A549 (cell line): ENCODE measurements around the gene GNA12. TPM values are rescaled to one million over a fixed set of nuclear protein-coding genes. Genes with fewer than 3 reads are reported as not detected.

Experiments
- ATAC-seq, 2 experiments: fragments of 200-7000 bp in 1 of 2; fragments of >200 bp in 1 of 2; cut with Nextera tagmentation in 1 of 2; cut with Tn5 transposase in 1 of 2; 3 replicates each; pipeline versions ENCODE4 v1.8.0 to v1.9.1; 2018 to 2020; ENCODE audit warnings: mild to moderate bottlenecking in 1 of 2, moderate library complexity in 1 of 2
- CTCF ChIA-PET: fragments of 300-600 bp; sonication (Branson Sonifier 250); formaldehyde crosslinking; extraction: SDS; loops from one replicate; lab custom pipeline; 2021; ENCODE audit warnings: antibody characterized with exemption, inconsistent platforms; lab: Yijun Ruan, JAX
- POLR2A ChIA-PET: fragments of 350-600 bp; formaldehyde crosslinking; extraction: SDS; loops from one replicate; lab custom pipeline; 2021; ENCODE audit warnings: antibody characterized with exemption, inconsistent platforms; lab: Yijun Ruan, JAX
- DNase-seq, 2 experiments: peaks; one replicate each; pipeline versions ENCODE4 v3.0.0 to v3.0.0-alpha.2; 2011 to 2016; ENCODE audit warnings: low read depth in 1 of 2, low spot score in 1 of 2
- FAIRE-seq: peaks from 2 replicates; lab custom pipeline; 2011; peaks lifted over from hg19 to GRCh38; lab: Jason Lieb, UNC
- H3K27ac ChIP-seq, 2 experiments: fragments of >200 bp; sonication (Bioruptor Twin); formaldehyde crosslinking; 3 replicates each; pipeline ENCODE4 v1.5.1; 2016 to 2017
- H3K4me1 ChIP-seq: fragments of >200 bp; sonication (Bioruptor Twin); formaldehyde crosslinking; 3 replicates; pipeline ENCODE4 v1.6.1; 2016
- H3K4me2 ChIP-seq: fragments of >200 bp; sonication (Bioruptor Twin); formaldehyde crosslinking; 3 replicates; pipeline ENCODE4 v1.6.1; 2016
- H3K4me3 ChIP-seq: fragments of >200 bp; sonication (Bioruptor Twin); formaldehyde crosslinking; 3 replicates; pipeline ENCODE4 v1.5.1; 2016
- H3K9me3 ChIP-seq: fragments of >200 bp; sonication (Bioruptor Twin); formaldehyde crosslinking; 3 replicates; pipeline ENCODE4 v1.6.1; 2016
- ATOH8 ChIP-seq: fragments of 250-450 bp; sonication (Bioruptor Pico); IDR thresholded peaks from 2 replicates; pipeline ENCODE4 v1.5.0; 2020; ENCODE audit warnings: low read depth, mild to moderate bottlenecking, moderate library complexity
- CHD2 ChIP-seq: fragments of 150-350 bp; IDR thresholded peaks from 2 replicates; pipeline ENCODE4 v1.6.1; 2014; ENCODE audit warnings: low read length; ENCODE audit not compliant: partially characterized antibody
- ELK1 ChIP-seq: fragments of 150-350 bp; IDR thresholded peaks from 2 replicates; pipeline ENCODE4 v1.6.1; 2014; ENCODE audit warnings: low read depth, mild to moderate bottlenecking, low read length
- EP300 ChIP-seq, 2 experiments: fragments of >200 bp; sonication (Bioruptor Twin); formaldehyde crosslinking; IDR thresholded peaks; 2 replicates in 1 of 2; 3 replicates in 1 of 2; pipeline ENCODE4 v1.6.1; 2016 to 2017
- FOXS1 ChIP-seq: fragments of 250-450 bp; sonication (Bioruptor Pico); IDR thresholded peaks from 2 replicates; pipeline ENCODE4 v1.5.0; 2020; ENCODE audit warnings: mild to moderate bottlenecking, moderate library complexity
- GATA3 ChIP-seq: IDR thresholded peaks from 2 replicates; pipeline ENCODE4 v1.6.1; 2012; ENCODE audit warnings: borderline replicate concordance
- HEYL ChIP-seq: fragments of 250-450 bp; sonication (Bioruptor Pico); IDR thresholded peaks from 2 replicates; pipeline ENCODE4 v1.8.0; 2021; ENCODE audit warnings: mild to moderate bottlenecking, moderate library complexity
- HOXA7 ChIP-seq: fragments of 250-450 bp; sonication (Bioruptor Pico); IDR thresholded peaks from 2 replicates; pipeline ENCODE4 v1.5.0; 2020; ENCODE audit warnings: mild to moderate bottlenecking, moderate library complexity
- HOXB13 ChIP-seq: fragments of 250-450 bp; sonication (Bioruptor Pico); IDR thresholded peaks from 2 replicates; pipeline ENCODE4 v1.5.0; 2020; ENCODE audit warnings: low read depth, mild to moderate bottlenecking, moderate library complexity
- JUNB ChIP-seq: fragments of >200 bp; sonication (Bioruptor Twin); formaldehyde crosslinking; IDR thresholded peaks from 2 replicates; pipeline ENCODE4 v1.6.1; 2016
- KDM1A ChIP-seq: fragments of 200-600 bp; sonication (generic); IDR thresholded peaks from 2 replicates; pipeline ENCODE4 v1.6.1; 2016; ENCODE audit warnings: low read depth, mild to moderate bottlenecking
- MYC ChIP-seq: IDR thresholded peaks from 2 replicates; pipeline ENCODE4 v1.6.1; 2012; ENCODE audit warnings: mild to moderate bottlenecking, inconsistent platforms, low read length, improper control_type of control experiment, borderline replicate concordance
- NR3C1 ChIP-seq: fragments of >200 bp; sonication (Bioruptor Twin); formaldehyde crosslinking; IDR thresholded peaks from 3 replicates; pipeline ENCODE4 v1.6.1; 2017
- PBX3 ChIP-seq: IDR thresholded peaks from 2 replicates; pipeline ENCODE4 v1.6.1; 2012
- PHF8 ChIP-seq: fragments of 200-600 bp; sonication (generic); IDR thresholded peaks from 2 replicates; pipeline ENCODE4 v1.6.1; 2016; ENCODE audit warnings: low read depth, mild to moderate bottlenecking, antibody characterized with exemption, moderate library complexity, borderline replicate concordance
- POLR2A ChIP-seq: IDR thresholded peaks from 2 replicates; pipeline ENCODE4 v1.6.1; 2012; ENCODE audit warnings: mild to moderate bottlenecking, low read length
- REST ChIP-seq: fragments of 200-600 bp; sonication (generic); IDR thresholded peaks from 2 replicates; pipeline ENCODE4 v1.6.1; 2016; ENCODE audit warnings: antibody characterized with exemption, mild to moderate bottlenecking, moderate library complexity
- RFX5 ChIP-seq: fragments of 450-650 bp; IDR thresholded peaks from 2 replicates; pipeline ENCODE4 v1.7.1; 2014; ENCODE audit warnings: antibody characterized with exemption, mild to moderate bottlenecking, moderate library complexity
- TFCP2L1 ChIP-seq: fragments of 250-450 bp; sonication (Bioruptor Pico); IDR thresholded peaks from 2 replicates; pipeline ENCODE4 v1.5.0; 2021; ENCODE audit warnings: mild to moderate bottlenecking
- ZNF302 ChIP-seq: fragments of 250-450 bp; sonication (Bioruptor Pico); IDR thresholded peaks from 2 replicates; pipeline ENCODE4 v1.9.0; 2021; ENCODE audit warnings: inconsistent platforms, mild to moderate bottlenecking, moderate library complexity
- WGBS: methylation state at CpG from one replicate; pipeline ENCODE4 v1.1.6; 2017; ENCODE audit errors: missing lambda C conversion rate; 5-methylcytosine and 5-hydroxymethylcytosine counted together
- polyA plus RNA-seq, 4 experiments: library from polyadenylated mRNA; depleted of rRNA in 3 of 4; stranded (reverse); fragments of >200 nt; fragmentation: RNase III in 1 of 4; extraction: RNeasy Plus Mini Kit Qiagen cat#74134 plus additional on column Dnase treatment in 1 of 4; gene quantifications; 2 replicates in 3 of 4; 3 replicates in 1 of 4; pipeline ENCODE4 v1.2.3, GENCODE V29; 2011 to 2017

GNA12 gene
- polyA plus RNA-seq, 2 of the 4 experiments (the other 2 are of a cell fraction): 33.0 to 43.7 TPM

GRCh38 chr7:2723138-2723850 lies 120.8 kb downstream of the GNA12 start:
- Histone ChIP-seq H3K4me2 (no peak overlapping the region), H3K9me3 (no peaks in the 10 kb centered on the region), H3K4me3 (no peak overlapping the region), H3K27ac (no peak overlapping the region), H3K4me1 (no peaks in the 10 kb centered on the region)
- CTCF ChIA-PET: interaction anchor here (0.6 to 1.1 kb wide), 2 partner anchors 9 to 13 kb away, joined by 3 read pairs; no protein-coding TSS in a partner anchor
- TF ChIP-seq HOXA7 (CRISPR knock-in tag) (no peak), EP300 (IDR thresholded peaks at IDR 0.05) (no peak), CHD2 (no peak), ZNF302 (CRISPR knock-in tag) (no peak), FOXS1 (CRISPR knock-in tag) (no peak)
- DNase-seq (no peak), FAIRE-seq (no peak), ATAC-seq (no peak)
- WGBS: 92% methylated on average over 20 of the region's 23 CpGs
- POLR2A ChIA-PET: no interaction called here

- CTCF ChIA-PET: interaction anchor here (1.1 kb wide), 1 partner anchor 8 kb away, joined by 3 read pairs; no protein-coding TSS in a partner anchor
- no peak for FAIRE-seq
Observed at GRCh38 chr7:2722591-2722990, 121.5 kb downstream of the GNA12 start.

GRCh38 chr7:2721842-2722241 lies 122.3 kb downstream of the GNA12 start:
- POLR2A ChIA-PET: no interaction called here
- no peak for TF ChIP-seq HEYL (CRISPR knock-in tag)
- TF ChIP-seq NR3C1: no peak
- TF ChIP-seq HOXB13 (CRISPR knock-in tag): no peak
- no peak for TF ChIP-seq EP300 (IDR thresholded peaks at IDR 0.05)
- TF ChIP-seq REST: no peak
- TF ChIP-seq KDM1A: no peak
- no peak for TF ChIP-seq HOXA7 (CRISPR knock-in tag)
- TF ChIP-seq POLR2A: no peak
- no peak for TF ChIP-seq MYC
- TF ChIP-seq PHF8: no peak
- no peak for TF ChIP-seq ELK1
- no peak for TF ChIP-seq CHD2
- TF ChIP-seq JUNB: no peak
- TF ChIP-seq GATA3: no peak
- Histone ChIP-seq H3K4me1 (no peaks in the 10 kb centered on the region), H3K27ac (no peak overlapping the region), H3K9me3 (no peaks in the 10 kb centered on the region), H3K4me2 (no peak overlapping the region), H3K4me3 (no peak overlapping the region)
- 94% methylated on average over 19 of the region's 19 CpGs for WGBS
- ATAC-seq (no peak), DNase-seq (no peak), FAIRE-seq (no peak)
- CTCF ChIA-PET: interaction anchor here (0.6 kb wide), 2 partner anchors 85 to 580 kb away, joined by 4 to 5 read pairs; no protein-coding TSS in a partner anchor

More at GRCh38 chr7:2722591-2722990, 121.5 kb downstream of the GNA12 start:
- Histone ChIP-seq H3K9me3 (no peaks in the 10 kb centered on the region), H3K4me3 (no peak overlapping the region), H3K27ac (no peak overlapping the region), H3K4me2 (no peak overlapping the region), H3K4me1 (no peaks in the 10 kb centered on the region)
- ATAC-seq (no peak), DNase-seq (no peak)
- TF ChIP-seq FOXS1 (CRISPR knock-in tag): no peak
- no peak for TF ChIP-seq POLR2A
- no peak for TF ChIP-seq HOXA7 (CRISPR knock-in tag)
- TF ChIP-seq TFCP2L1 (CRISPR knock-in tag): no peak
- no peak for TF ChIP-seq HEYL (CRISPR knock-in tag)
- TF ChIP-seq PBX3: no peak
- TF ChIP-seq ATOH8 (CRISPR knock-in tag): no peak
- TF ChIP-seq RFX5: no peak
- WGBS: 89% methylated on average over 4 of the region's 4 CpGs
- POLR2A ChIA-PET: no interaction called here
